Stimulated activated CD4-positive, alpha-beta T cell treated with anti-CD3 and anti-CD28 coated beads, Interleukin-2, amount 100 ng/mL, for 24 hours (primary cell): ENCODE results near the gene LYPD6B.

Experiments
- DNase-seq, 2 donors: peaks; one replicate each; pipeline ENCODE4 v3.0.0-alpha.2; 2020

The LYPD6B gene, protein sequence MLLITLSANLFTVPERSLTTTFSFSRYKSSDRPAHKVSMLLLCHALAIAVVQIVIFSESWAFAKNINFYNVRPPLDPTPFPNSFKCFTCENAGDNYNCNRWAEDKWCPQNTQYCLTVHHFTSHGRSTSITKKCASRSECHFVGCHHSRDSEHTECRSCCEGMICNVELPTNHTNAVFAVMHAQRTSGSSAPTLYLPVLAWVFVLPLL

DNA sequence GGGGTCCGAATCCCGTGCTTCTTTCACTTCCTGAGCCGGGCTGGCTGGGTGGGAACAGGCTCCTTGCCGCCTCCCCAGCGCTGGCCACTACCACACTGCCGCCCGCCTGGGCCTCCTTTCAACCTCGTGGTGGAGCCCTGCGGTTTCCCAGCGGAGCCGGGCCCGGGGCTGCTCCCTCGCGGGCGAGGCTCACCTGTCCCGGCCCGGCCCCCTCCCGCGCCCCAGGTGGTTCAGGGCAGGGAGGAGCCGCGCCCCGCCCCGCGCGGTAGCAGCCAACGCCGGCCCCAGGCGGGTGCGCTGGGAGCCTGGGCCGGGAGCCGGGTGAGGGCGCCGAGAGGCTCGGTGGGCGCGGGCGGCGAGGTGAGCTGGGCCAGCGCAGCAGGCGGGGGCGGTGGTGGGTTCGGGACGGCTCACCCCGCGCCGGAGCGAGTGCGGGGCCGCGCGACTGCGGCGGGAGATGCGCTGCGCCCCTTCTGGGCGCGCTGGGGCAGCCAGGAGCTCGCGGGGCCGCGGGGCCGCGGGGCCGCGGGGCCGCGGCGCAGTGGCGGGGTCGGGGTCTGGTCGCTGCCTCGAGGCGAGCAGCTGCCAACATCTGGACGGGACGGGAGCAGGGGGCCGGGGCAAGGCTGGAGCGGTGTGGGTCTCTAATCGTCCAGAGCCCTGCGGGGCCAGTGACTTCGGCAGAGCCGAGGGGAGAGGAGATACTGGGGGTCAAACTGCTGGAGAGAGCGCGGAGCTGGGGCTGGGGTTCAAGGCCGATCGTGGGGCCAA, at the start of gene LYPD6B:
LYPD6B (plus strand) TSS at position 258 of the 771 bp plus-strand sequence. CDS start 92,250 bp downstream, outside the sequence.
- no peak for DNase-seq

DNA sequence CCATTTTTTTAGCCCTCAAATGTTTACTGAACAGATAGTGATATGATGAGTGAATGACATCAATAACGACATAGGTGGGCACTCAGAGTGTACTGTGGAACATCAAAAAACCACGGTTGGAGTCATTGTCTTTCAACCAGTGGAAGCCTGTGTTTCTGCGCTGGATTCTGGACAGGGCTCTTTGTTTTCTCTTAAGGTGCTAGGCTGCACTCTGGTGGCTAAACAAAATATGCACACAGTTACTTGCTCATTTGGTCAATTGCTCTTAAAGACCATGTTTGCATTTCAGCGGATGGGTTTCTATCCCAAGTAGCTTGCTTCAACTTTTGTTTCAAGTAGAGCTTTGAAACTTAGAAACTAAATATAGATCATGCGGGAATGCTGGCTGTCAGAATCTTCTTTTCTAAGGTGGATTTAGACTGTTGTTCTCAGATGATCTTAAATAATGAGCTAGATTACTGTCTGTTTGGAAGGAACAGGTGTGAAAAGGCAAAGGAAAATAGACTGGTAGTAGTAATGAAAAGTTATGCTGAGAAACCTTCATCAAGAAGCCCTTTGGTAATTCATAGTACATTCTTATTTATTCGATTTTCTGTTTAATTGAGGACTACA, 48.5 kb upstream of the LYPD6B start:
- peak; percentile 26 to 37 for DNase-seq

DNA sequence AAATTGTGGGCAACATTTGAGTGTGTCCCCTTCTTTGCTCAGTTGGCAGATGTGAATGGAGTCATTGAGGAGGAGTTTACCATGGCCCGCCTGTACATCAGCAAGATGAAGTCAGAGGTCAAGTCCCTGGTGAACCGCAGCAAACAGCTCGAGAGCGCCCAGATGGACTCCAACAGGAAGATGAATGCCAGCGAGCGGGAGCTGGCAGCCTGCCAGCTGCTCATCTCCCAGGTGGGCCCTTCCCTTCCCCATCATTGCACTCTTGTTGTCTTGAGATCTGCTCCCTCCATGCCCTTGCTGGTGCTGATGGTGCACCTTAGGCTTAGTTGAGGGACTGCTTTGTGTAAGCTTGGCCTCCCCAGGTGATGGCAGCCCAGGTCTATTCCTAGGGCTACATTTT, 47.5 kb upstream of the LYPD6B start:
- no peak for DNase-seq

DNA sequence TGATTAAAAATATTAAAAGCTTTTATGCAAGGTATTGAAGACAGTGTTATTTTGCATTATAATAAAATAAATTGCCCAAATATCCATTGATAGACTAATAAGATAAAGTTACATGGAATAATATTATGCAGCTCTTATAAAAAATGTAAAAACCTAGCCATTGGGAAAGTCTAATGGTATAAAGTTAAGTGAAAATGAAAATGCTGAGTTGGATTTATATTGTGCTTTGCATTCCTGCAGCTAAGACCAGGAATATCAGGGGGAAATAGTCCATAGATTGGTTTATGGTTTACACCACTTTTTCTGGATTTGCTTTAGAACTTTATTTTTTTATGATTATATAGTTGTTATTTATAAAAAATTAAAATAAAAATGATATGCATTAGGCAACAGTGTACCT, 46.1 kb upstream of the LYPD6B start:
- no peak for DNase-seq

DNA sequence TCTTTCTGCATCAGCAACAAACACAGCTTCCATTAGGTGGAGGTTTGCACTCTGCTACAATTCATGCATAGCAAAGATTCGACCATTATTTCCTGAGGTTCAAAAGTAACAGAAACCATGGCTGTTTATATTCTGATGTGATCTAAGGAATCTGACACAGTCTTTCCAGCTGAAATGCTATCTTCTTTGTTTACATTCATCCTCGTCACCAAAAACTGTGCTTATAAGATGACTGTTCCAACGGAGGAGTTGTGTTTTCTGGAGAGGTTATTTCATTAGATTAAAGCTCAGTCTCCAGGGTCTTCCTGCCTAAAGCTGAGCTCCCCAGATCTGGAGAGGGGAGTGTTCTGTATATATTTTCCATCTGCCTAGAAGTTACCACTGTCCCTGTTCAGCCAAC, 45.1 kb upstream of the LYPD6B start:
- DNase-seq = no peak

DNA sequence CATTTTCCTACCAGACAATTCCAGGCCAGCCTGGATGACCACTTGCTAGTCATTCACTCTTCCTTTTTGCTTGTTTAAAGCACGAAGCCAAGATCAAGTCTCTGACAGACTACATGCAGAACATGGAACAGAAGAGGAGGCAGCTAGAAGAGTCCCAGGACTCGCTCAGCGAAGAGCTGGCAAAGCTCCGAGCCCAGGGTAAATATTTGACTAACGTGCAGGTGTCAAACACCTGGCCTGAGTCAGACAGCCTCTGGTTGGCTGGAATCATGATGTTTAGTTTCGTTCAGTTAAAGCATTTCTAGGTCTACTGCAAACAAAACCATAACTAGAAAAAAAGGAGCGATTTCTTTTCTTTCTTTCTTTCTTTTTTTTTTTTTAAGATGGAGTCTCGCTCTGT, 44.2 kb upstream of the LYPD6B start:
- DNase-seq = no peak

DNA sequence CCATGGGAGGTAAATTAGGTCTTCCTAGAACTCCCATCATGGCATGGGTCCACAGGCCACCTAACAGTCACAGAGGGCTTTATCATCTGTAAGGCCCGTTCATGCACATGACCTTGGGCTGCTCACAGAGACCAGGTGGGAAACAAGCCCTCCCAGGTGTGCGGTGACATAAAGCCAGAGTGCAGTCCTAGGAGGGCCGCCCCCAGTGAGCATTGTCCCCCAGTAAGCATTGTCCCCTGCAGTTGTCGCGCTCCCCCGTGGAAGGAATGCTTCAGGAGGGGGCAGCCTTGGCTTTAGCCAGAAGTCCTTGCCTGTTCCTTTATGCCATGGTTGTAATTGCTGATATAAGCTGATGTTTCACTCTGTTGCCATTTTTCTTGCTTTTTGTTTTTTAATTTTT, 41.7 kb upstream of the LYPD6B start:
- no peak for DNase-seq

DNA sequence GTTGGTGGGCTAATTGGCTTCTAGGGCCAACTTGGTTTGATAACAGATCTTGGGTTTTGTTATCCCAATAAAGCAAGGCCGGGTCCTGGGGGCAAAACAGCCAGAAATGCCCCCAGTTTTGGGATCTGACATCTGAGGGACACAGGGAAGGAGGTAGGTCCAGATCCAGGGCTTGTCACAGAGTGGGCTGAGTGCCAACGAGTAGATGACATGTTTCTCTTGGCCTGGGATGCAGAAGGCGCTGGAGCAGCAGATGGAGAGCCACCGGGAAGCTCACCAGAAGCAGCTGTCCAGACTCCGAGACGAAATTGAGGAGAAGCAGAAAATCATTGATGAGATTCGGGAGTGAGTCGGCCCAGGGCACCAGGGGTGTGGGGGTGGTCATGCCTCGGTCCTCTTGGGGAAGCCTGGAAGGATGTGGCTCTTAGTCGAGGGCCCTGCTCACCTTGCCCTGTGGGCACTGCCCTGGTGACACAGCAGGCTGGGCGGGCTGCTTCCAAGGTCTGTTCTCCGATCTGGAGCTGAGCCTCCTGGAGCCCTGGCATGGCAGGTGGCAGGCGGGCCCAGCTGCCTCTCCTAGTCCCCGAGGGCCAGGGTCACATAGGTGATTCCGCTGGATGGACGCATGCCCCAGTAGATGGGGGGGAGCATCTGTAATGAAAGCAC, 40.2 kb upstream of the LYPD6B start:
- DNase-seq = no peak

DNA sequence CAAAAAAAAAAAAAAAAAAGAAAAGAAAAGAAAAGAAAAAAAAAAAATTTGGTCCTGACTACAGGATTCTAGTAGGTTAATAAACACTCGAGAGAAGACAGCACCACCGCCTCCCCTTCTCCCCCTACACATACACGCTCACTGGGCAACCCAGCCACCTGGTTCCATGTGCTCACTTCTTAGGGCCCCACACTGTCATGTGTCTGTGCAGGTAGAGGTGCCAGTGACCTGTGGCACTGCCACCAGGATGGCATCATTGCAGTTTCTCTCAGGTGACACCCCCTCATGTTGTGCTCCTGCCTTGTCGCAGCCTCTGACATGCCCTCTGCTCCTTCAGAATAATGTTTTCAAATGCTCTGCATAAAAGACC, 39.7 kb upstream of the LYPD6B start:
- DNase-seq = no peak

DNA sequence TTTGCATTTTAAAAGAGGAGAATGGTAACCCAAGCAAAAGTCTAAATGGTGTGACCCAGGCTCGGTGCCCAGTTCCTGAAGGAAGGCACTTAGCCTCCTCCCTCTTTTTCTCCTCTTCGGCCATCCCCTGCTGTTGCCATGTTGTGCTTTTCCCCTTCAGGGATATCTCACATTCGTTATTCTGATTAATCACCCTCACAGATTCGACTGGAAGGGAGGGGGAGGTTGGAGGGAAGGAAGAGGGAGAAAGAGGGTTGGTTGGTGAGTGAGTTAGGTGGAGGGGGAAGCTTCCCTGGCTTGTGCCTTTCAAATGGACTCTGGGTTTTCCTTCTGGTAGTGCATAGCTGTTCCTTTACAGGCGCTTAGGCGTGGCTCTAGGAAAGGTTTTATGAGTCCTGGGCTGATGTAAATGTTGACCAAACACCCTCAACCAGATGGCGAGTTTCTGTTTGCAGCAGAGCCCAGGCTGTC, 39.0 kb upstream of the LYPD6B start:
- DNase-seq = no peak

DNA sequence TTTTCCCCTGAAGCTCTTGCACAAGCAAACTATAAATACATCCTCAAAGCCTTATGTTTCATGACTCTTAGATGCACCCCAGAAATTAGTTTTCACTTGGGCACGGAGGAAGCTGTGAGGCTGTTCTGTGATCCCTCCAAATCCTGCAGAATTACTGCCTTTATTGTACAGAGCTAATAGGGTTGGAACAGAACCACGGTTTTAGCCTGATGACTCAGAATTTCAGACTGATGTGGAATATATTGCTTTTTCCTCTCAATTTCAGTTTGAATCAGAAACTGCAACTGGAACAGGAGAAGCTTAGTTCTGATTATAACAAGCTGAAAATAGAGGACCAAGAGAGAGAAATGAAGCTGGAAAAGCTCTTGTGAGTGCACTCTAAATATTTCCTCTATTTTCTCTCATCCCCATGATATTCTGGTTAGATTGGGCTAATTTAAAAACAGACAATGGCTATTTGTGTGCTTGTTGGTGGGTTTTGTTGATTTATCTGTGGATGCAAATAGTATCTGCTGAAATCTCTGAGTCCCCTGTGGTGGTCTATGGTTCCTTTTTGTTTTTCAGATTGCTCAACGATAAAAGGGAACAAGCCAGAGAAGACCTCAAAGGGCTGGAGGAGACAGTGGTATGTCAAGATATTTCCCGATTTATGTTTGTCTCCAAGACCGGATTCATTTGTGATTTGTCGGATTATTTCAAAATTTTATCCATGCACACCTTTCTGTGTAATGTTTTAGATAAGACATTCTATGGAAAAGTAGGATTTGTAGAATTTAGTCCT, 38.2 kb upstream of the LYPD6B start:
- no peak for DNase-seq

DNA sequence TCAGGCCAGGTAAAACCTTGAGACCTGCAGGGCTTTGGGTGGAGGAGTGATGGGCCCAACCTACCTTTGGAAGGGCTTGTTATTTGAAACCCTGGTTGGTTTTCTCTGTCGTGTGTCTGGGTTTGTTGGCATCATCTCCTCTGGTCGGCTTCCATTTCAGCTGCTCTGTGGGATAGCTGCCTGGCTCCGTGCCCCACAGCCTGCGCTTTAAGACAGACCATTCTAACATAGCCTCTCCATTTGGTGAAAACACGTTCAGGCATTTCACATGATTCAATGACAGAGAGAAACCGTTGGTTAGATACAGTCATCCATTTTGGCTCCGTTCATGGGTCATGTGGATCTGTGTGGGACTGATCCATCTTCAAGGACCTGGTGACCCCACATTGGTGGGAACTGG, 37.0 kb upstream of the LYPD6B start:
- no peak for DNase-seq

DNA sequence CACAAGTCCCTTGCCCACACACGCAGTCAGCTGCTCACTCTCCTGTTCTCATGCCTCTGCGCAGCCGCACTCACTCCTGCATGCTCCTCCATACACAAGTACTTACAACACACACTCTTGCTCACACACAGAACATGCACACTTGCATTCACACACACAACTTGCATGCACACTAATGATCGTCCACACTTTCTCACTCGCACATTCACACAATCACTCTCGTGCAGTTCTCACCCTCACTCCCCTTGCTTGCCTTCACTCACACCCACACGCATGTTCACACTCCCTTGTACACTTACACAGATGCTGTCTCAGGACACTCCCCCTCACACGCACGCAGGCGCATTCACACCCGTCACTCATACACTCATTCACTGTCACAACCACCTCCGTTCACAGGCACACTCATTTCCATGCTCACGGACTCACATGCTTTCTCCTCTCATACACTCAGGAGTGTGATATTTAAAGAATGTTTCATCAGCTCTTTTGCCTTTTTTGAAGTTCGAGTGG, 36.1 kb upstream of the LYPD6B start:
- no peak for DNase-seq

DNA sequence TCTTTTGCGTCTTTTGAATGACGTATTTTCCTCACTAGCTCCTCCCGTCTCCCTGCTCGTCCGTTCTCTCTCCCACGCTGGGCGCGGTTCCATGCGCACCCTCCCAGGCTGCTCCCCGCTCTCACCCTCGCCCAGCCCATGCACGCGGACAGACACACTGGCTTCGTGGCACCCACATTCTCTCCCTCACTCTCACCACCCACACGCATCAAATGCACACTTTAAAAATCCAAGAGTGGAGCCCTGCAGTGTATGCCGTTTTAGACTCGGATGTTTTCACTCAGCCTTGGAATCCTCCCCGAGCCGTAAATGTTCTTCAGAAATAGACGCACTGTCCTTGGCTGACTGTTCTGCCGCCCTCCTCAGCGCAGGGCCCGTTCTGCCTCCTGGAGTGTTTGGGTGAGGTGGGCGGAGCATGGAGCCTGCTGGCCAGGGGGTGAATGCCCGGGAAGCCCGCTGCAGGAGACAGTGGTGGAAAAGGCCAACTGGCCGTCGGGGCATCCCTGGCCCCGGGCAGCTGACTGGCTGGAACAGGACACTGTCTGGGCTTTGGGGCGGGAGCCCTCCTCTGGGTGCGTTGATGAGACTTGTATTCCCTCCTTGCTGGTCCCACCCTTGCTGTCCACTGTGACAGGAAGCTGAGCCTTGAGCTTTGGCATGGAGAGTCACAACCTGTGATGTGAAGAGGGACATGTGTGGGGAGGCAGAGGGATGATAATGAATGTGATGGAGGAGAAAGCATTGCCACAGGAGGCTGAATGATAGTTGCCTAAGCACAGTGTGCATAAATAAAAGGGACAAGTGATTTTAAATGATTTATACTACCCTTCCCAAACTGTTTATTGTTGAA, 35.4 kb upstream of the LYPD6B start:
- DNase-seq = no peak

DNA sequence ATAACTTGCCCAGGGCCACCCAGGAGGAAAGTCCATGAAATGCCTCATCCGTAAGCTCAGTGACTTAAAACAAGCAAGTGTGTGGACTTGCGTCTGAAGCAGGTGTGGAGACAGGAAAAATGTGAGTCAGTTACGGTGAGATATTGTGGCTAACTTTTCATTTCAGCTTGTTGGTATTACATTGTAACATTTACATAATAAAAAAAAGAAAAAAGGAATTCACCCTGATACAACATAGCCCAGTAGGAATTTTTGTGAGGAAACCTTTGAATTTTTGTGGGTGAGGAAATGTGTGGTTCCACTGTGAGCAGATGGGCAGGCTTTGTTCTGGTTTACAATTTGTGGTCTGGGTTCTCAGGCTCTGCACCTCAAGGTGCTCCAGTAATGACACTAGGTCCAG, 33.7 kb upstream of the LYPD6B start:
- no peak for DNase-seq

DNA sequence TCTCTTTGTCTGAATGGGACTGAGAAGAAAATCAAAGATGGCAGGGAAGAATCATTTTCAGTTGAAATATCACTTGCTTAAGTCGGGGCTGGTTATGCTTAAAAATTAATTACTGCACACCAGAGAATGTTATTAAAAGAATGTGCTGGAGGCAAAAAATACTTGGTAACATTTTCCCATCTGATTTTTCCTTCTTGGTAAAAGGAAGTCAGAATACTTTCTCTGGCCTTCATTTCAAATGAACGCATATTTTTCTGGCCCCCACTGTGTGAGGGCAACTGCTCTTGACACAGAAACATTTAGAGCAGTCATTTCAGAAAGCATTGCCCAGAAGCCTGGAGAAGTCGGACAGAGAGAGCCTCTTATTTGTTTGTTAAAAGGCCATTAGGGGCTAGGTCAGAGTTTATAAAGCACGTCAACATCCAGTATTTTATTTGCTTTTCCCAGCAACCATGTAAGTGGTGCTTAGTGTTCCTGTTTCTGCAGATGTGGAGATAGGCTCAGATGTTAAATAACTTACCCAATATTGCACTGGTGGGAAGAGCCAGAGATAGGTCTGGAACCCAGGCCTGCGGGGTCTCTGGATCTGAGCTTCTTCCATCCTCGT, 32.9 kb upstream of the LYPD6B start:
- no peak for DNase-seq

DNA sequence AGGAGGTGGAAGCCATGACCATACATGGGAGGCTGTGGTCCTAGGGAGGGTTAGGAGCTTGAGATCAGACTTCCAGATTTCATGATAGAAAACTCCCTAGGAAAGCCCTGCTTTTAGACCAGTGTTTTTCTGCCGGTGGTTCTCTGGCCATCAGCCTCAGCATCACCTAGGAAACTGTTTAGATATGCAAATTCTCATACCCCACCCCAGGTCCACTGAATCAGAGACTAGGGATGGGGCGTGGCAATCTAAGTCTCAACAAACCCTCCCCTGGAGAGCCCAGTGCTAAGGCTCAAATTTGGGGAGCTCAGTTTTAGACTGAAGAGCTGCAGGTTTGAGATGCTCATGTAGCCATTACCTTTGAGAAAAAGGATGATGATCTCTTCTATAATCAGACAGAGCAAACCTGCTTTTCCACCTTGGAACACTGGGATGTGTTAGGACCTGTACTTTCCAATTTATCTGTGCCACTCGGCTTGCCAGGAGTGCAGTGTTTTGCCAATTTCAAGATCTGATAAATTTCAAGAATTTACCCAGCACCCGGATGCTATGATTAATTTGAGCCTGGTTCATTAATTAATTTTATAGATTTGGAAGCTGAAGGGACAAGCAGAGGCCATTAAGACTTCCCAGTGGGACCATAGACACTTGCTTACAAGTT, 31.5 kb upstream of the LYPD6B start:
- DNase-seq = no peak

DNA sequence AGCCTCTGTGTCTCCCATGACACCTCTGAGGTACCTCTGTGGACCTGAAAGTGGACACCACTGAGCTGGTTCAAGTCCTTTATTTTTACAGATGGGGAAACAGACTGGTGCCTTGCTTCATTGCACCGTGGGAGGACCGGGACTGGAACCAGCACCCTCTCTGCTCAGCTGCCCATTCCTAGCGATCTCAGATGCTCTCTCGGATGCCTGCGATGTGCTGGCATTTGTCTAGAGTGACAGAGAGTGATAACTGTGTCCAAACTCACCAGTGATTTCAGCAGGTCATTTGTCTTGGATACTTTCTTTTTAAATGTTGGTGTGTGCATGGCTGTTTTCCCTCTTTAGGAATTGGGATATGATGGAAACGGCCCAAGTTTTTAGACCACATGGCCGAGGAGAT, 30.1 kb upstream of the LYPD6B start:
- DNase-seq = no peak

DNA sequence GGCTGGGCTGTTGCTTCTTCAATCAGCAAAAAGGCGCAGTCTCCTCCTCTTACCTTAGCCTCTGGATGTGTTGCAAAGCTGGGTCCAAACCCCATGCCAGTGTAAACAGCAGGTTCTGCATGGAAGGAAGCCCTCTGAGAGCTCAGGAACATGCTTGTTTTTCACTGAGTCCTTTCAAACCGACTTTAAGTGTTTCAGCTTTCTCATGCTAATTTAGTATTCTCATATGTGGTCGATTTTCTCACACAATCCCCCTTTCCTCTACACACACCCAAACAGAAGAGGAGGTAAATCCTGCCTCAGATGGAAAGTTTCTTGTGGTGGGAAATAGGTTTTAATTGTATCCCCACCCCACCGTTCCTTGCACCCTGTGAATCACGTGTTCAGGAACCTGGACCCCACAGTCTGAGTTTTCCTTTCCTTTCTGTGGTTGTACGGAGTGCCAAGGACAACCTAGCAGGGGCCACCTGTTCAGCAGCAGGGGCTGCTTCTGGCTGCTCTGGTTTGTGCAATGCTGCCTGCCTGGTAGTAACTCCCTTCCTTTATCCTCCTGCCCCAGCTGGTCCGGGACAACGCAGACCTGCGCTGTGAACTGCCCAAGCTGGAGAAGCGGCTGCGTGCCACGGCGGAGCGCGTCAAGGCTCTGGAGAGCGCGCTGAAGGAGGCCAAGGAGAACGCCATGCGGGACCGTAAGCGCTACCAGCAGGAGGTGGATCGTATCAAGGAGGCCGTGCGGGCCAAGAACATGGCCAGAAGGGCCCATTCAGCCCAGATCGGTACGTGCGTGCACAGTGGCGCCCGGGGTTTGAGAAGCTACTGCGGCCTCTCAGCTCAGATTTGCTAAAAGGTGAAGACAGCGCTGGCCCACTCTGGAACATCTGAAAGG, 28.7 kb upstream of the LYPD6B start:
- no peak for DNase-seq

DNA sequence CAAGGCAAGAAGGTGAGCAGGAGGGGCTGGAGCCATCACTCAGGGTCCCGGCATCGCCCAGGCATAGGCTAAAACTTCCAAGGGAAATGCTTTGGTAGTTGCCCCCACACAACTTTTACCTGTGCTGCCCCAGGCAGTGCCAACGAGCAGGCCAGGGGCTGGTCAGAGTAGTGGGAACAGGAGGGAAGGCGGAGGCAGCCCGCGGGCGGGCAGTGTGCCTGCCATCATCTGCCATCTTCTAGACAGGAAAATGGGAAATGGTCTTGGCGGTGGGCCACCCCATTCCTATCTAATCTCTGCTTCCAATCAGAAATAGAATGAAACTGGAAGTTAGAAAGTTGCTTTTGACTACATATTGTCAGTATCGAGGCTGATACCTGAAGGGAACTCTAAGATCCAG, 26.0 kb upstream of the LYPD6B start:
- DNase-seq = no peak
